Central memory CD8-positive, alpha-beta T cell (primary cell): ENCODE data around the gene HMGCLL1.

ENCODE experiments used
- ATAC-seq: fragments of 150-1000 bp; cut with Tn5 transposase; replicated peaks from 2 replicates; pipeline ENCODE4 v1.10.0; 2022; ENCODE audit warnings: mild to moderate bottlenecking, moderate FRiP score, moderate number of reproducible peaks; ENCODE audit not compliant: poor library complexity, severe bottlenecking; ENCODE audit errors: extremely low read depth
- DNase-seq, 2 donors: peaks; one replicate each; pipeline ENCODE4 v3.0.0; 2021; ENCODE audit warnings: low spot score in 2 of 2
- H3K27ac Mint-ChIP-seq: one replicate; pipeline ENCODE4 v1.8.0; 2022; ENCODE audit warnings: low read depth, mild to moderate bottlenecking, moderate library complexity, mixed read lengths
- H3K27me3 Mint-ChIP-seq: one replicate; pipeline ENCODE4 v1.8.0; 2022; ENCODE audit warnings: mixed read lengths
- H3K36me3 Mint-ChIP-seq: one replicate; pipeline ENCODE4 v1.8.0; 2022; ENCODE audit warnings: mild to moderate bottlenecking, moderate library complexity, mixed read lengths; ENCODE audit not compliant: insufficient read depth
- H3K4me1 Mint-ChIP-seq: one replicate; pipeline ENCODE4 v1.8.0; 2022; ENCODE audit warnings: mixed read lengths
- H3K4me3 Mint-ChIP-seq: one replicate; pipeline ENCODE4 v1.8.0; 2022; ENCODE audit warnings: mild to moderate bottlenecking, moderate library complexity, mixed read lengths
- H3K9me3 Mint-ChIP-seq: one replicate; pipeline ENCODE4 v1.8.0; 2022; ENCODE audit warnings: mixed read lengths

HMGCLL1 gene

DNA sequence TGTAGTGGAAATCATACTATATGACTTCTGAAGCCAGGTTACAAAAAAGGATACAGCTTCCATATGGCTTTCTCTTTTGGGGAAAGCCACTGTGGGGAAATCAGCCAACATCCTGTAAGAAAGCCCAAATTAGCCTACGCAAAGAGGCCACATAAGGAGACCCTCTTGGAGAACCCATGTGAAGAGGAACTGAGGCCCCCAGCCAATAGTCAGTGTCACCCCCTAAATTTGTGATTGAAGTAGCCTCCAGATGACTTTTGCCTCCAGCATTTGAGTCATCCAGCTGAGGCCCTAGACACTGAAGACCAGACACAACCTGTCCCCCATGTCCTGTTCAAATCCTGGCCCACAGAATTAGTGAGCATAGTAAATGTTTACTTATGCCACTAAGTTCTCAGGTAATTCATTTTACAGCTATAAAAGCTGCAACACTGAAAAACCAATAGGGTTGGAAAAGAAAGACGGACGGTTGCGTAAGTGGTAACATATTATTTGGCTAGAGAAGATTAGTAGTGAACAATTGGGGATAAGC, 60.4 kb downstream of the HMGCLL1 start:
- Mint-ChIP-seq H3K9me3 (peaks cover 12% of the 10 kb centered on the region), H3K4me3 (no peak overlapping the region), H3K4me1 (no peaks in the 10 kb centered on the region), H3K27ac (no peak overlapping the region), H3K36me3 (no peaks in the 10 kb centered on the region), H3K27me3 (no peaks in the 10 kb centered on the region)
- DNase-seq: no peak
- no peak for ATAC-seq

- Mint-ChIP-seq H3K4me1 (no peaks in the 10 kb centered on the region), H3K36me3 (no peaks in the 10 kb centered on the region), H3K4me3 (no peak overlapping the region), H3K9me3 (peaks cover 17% of the 10 kb centered on the region), H3K27ac (no peak overlapping the region), H3K27me3 (no peaks in the 10 kb centered on the region)
- no peak for DNase-seq
- ATAC-seq: no peak
Observed at GRCh38 chr6:55516736-55517135, 62.3 kb downstream of the HMGCLL1 start.

GRCh38 chr6:55512904-55513303, 66.1 kb downstream of the HMGCLL1 start:
- Mint-ChIP-seq H3K4me1 (no peaks in the 10 kb centered on the region), H3K27ac (no peak overlapping the region), H3K4me3 (no peak overlapping the region), H3K36me3 (no peaks in the 10 kb centered on the region), H3K27me3 (no peaks in the 10 kb centered on the region), H3K9me3 (peaks cover 12% of the 10 kb centered on the region)
- ATAC-seq (no peak), DNase-seq (no peak)

DNA sequence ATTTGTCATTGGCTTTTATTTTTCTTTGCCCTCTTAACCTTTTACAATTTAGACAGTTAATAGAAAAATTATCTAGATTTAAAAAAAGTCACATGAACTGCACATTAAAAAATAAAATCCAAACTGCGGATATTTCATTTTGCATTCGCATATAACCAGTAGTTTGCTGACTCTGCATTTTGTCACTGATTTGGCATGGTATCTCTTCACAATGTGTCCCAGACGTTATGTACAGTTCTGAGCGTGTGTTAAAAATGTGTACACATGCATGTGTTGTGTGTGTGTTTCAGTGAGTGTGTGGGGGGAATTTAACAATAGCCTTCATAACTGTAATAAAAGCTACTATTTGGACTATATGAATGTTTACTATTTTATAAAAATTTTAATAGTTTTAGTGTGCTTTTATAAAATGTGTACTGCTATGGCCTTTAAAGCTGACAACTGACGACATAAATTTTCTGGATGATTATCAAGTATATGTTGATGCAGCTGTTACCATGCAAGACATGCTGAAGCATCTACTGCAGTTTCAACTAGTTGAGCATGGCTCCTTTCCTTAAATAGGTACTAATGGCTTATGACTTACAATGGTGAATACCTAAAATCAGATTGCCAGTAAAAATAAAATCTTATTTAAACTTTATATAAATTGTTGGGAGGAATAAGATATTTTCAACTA, 67.7 kb downstream of the HMGCLL1 start:
- ATAC-seq (no peak), DNase-seq (no peak)
- Mint-ChIP-seq H3K4me1 (no peaks in the 10 kb centered on the region), H3K9me3 (peaks cover 11% of the 10 kb centered on the region), H3K27me3 (no peaks in the 10 kb centered on the region), H3K36me3 (no peaks in the 10 kb centered on the region), H3K4me3 (no peak overlapping the region), H3K27ac (no peak overlapping the region)

DNA sequence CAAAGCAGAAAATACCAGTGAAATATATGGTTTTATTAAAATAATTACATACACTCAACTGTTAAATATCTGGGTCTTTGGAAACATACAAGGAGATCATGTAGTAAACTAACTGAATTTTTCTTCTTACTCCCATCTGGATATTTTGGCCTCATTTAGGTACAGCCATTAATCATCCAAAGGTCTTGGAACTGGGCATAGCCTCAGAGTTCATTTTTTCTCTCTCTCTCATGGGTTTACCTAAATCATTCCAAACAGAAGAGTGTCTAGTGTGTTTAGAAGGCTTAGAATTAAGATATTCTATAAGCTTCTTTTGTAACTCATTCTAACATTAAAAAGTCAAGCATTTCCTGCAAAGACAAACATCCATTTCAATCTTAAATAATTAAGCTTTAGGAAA, 79.4 kb downstream of the HMGCLL1 start:
- no peak for ATAC-seq
- peaks cover 16% of the 10 kb centered on the region for H3K9me3 Mint-ChIP-seq

GRCh38 chr6:55497694-55498093, 81.3 kb downstream of the HMGCLL1 start:
- no peak for DNase-seq
- Mint-ChIP-seq H3K9me3 (peaks cover 13% of the 10 kb centered on the region), H3K36me3 (no peaks in the 10 kb centered on the region), H3K4me3 (no peak overlapping the region), H3K27ac (no peak overlapping the region), H3K4me1 (no peaks in the 10 kb centered on the region), H3K27me3 (no peaks in the 10 kb centered on the region)
- no peak for ATAC-seq

More for the DNA sequence above, 79.4 kb downstream of the HMGCLL1 start:
- Mint-ChIP-seq H3K27me3 (no peaks in the 10 kb centered on the region), H3K27ac (no peak overlapping the region), H3K4me1 (no peaks in the 10 kb centered on the region), H3K4me3 (no peak overlapping the region), H3K36me3 (no peaks in the 10 kb centered on the region)
- no peak for DNase-seq

- H3K27me3 Mint-ChIP-seq: no peaks in the 10 kb centered on the region
- no peaks in the 10 kb centered on the region for H3K4me1 Mint-ChIP-seq
- no peak for DNase-seq
- peaks cover 21% of the 10 kb centered on the region for H3K9me3 Mint-ChIP-seq
- no peak overlapping the region for H3K27ac Mint-ChIP-seq
- H3K36me3 Mint-ChIP-seq: no peaks in the 10 kb centered on the region
- no peak for ATAC-seq
- H3K4me3 Mint-ChIP-seq: no peak overlapping the region
Observed at GRCh38 chr6:55496201-55496600, 82.8 kb downstream of the HMGCLL1 start.

- no peaks in the 10 kb centered on the region for H3K36me3 Mint-ChIP-seq
- H3K27me3 Mint-ChIP-seq: no peaks in the 10 kb centered on the region
- no peak overlapping the region for H3K27ac Mint-ChIP-seq
- H3K9me3 Mint-ChIP-seq: peaks cover 16% of the 10 kb centered on the region
- no peak for ATAC-seq
- no peaks in the 10 kb centered on the region for H3K4me1 Mint-ChIP-seq
- no peak overlapping the region for H3K4me3 Mint-ChIP-seq
- no peak for DNase-seq
Observed at GRCh38 chr6:55495277-55495676, 83.7 kb downstream of the HMGCLL1 start.

GRCh38 chr6:55494411-55494810, 84.6 kb downstream of the HMGCLL1 start:
- Mint-ChIP-seq H3K36me3 (no peaks in the 10 kb centered on the region), H3K4me3 (no peak overlapping the region), H3K4me1 (no peaks in the 10 kb centered on the region), H3K9me3 (peaks cover 16% of the 10 kb centered on the region), H3K27me3 (no peaks in the 10 kb centered on the region), H3K27ac (no peak overlapping the region)
- no peak for DNase-seq
- ATAC-seq: no peak

- H3K27me3 Mint-ChIP-seq: no peaks in the 10 kb centered on the region
- H3K36me3 Mint-ChIP-seq: no peaks in the 10 kb centered on the region
- H3K9me3 Mint-ChIP-seq: peaks cover 18% of the 10 kb centered on the region
- ATAC-seq: no peak
- H3K4me1 Mint-ChIP-seq: no peaks in the 10 kb centered on the region
- no peak overlapping the region for H3K4me3 Mint-ChIP-seq
- no peak overlapping the region for H3K27ac Mint-ChIP-seq
- no peak for DNase-seq
Observed at GRCh38 chr6:55492259-55492658, 86.7 kb downstream of the HMGCLL1 start.

DNA sequence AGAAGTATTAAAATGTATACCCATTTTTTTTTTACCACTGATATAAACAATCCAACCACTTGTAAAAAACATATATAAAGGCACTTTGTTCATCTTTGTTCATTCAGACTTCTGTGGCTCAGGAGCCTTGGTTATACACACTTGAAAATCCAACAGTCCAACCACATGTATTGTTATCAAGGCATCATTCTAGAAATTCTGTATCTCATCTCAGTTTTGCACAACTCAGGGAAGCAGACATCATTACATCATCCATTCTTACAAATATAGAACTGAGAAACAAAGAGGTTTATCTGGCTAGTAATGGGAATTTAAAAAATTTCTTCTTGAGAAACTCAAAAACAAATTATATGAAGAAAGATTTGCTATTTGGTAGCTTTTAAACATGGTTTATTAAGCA, 88.1 kb downstream of the HMGCLL1 start:
- Mint-ChIP-seq H3K27me3 (no peaks in the 10 kb centered on the region), H3K4me3 (no peak overlapping the region)
- no peak for DNase-seq

DNA sequence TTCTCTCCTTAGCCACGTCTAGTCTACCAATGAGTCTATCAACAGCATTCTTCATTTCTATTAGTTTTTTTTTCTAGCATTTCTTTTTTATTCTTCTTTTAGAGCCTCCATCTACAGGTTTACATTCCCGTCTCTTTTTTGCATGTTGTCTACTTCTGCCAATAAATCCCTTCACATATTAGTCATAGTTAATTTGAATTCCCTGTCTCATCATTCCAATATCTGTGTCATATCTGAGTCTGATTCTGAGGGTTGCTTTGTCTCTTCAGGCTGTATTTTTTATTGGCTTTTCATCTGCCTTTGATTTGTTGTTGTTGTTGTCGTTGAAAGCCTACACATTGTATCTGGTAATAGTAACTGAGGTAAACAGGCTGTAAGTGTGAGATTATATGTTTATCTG, 104.6 kb downstream of the HMGCLL1 start:
- no peak overlapping the region for H3K4me3 Mint-ChIP-seq
- DNase-seq: no peak
- H3K27ac Mint-ChIP-seq: no peak overlapping the region
- H3K36me3 Mint-ChIP-seq: no peaks in the 10 kb centered on the region
- H3K27me3 Mint-ChIP-seq: no peaks in the 10 kb centered on the region
- no peak for ATAC-seq
- H3K9me3 Mint-ChIP-seq: peaks cover 15% of the 10 kb centered on the region
- H3K4me1 Mint-ChIP-seq: no peaks in the 10 kb centered on the region

More for the DNA sequence above, 88.1 kb downstream of the HMGCLL1 start:
- Mint-ChIP-seq H3K36me3 (no peaks in the 10 kb centered on the region), H3K4me1 (no peaks in the 10 kb centered on the region), H3K9me3 (peaks cover 18% of the 10 kb centered on the region), H3K27ac (no peak overlapping the region)
- no peak for ATAC-seq

DNA sequence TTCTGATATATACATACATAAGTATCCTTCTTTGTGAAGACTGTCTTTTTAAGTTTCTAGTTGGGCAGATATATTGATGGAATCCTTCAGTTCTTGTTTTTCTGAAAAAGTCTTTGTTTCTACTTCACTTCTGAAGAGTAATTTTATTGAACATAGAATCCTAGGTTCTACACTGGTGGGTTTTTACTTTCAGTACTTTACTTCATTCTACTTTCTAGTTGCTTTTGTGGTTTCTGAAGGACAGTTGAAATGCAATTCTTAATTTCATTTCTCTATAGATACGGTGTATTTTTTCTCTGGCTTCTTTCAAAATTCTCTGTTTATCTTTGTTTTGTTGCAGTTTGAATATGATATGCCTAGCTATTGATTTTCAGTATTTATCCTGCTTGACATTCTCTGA, 105.3 kb downstream of the HMGCLL1 start:
- ATAC-seq (no peak), DNase-seq (no peak)
- Mint-ChIP-seq H3K36me3 (no peaks in the 10 kb centered on the region), H3K9me3 (peaks cover 18% of the 10 kb centered on the region), H3K27me3 (no peaks in the 10 kb centered on the region), H3K4me3 (no peak overlapping the region), H3K4me1 (no peaks in the 10 kb centered on the region), H3K27ac (no peak overlapping the region)
